ENCODE measurements around the gene ZNF45.
A peak's percentile ranks its signal among the peaks of the same experiment; 100 is the strongest.
"Not testable (repeated sequence)": the region's sequence is repeated elsewhere in the genome, so short reads cannot be mapped to it uniquely, and the experiment has no call there.

Gene ZNF45

DNA sequence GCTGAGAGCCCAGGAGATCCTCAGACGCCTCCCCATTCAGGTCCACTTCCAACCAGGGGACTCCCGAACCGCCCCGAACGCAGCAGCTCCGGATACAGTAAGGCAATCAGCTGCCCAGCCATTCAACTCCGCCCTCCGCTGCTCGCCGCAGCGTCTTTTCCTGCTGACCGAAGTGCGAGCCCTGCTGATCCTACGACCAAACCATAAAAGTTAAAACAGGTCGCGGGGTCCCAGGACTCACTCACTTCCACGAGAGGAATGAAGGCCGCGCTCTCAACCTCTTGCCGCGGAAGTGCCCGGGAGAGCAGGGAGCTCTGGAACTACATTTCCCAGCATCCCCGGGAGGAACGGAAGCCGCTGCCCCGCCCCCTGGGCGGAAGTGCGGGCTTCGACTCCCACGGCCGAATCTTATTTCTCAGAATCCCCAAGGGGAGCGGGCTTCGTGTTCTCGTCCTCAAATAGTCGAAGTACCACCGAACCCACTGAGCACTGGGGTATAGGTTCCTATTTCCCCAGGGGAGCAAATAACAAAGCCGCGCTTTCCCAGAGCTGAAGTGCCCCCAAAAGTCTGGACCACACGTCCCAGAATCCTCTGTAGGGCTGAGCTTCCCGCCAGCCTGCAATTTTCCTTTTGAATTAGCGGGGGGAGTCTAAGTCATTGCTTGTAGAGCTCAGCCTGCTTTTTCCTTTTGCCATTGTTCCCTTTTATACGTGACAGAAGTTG lies at the start of gene ZNF45:
Gene ZNF45 (minus strand): TSS at position 298 of the 724 bp plus-strand sequence. CDS start 13,097 bp downstream, outside the sequence.
- in situ Hi-C loops (cut with MboI; ENCODE audit: low sequenced_read_pairs), result no loop called here
- H3K4me1 ChIP-seq, result peaks cover 5% of the 10 kb centered on the region
- peak; percentile 83 to 93 for DNase-seq (ENCODE audit: low spot score in 2 of 2)
- peaks cover 22% of the 10 kb centered on the region for H3K36me3 ChIP-seq (replicated peaks)
- H3K27me3 ChIP-seq (ENCODE audit: low read depth), result no peaks in the 10 kb centered on the region
- peaks cover 3% of the 10 kb centered on the region for H3K9me3 ChIP-seq
- peak within 1 kb of the TSS; percentile 83 for H3K4me3 ChIP-seq

DNA sequence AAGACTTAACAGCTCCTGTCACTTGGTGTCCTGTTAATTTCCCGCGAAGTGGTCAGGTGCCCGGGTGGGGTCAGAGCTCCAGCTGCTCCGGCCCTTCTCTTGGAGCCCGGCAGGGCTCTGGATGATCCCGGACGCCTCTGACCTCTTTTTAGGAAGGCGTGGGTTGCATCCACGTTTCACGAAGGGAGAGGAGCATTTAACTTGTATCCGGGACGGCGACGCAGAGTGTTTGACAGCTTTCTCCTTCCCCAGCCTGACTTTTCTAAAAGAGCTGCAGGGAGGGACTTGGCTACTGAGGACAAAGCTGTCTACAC lies 49.6 kb upstream of the ZNF45 start:
- no peaks in the 10 kb centered on the region for H3K9me3 ChIP-seq
- in situ Hi-C loops (cut with MboI; ENCODE audit: low sequenced_read_pairs), result no loop called here
- no peaks in the 10 kb centered on the region for H3K36me3 ChIP-seq (replicated peaks)
- DNase-seq (ENCODE audit: low spot score in 2 of 2), result no peak
- H3K27me3 ChIP-seq (ENCODE audit: low read depth), result no peaks in the 10 kb centered on the region
- H3K4me1 ChIP-seq, result no peaks in the 10 kb centered on the region
- peak overlapping the region; percentile 39 for H3K4me3 ChIP-seq

DNA sequence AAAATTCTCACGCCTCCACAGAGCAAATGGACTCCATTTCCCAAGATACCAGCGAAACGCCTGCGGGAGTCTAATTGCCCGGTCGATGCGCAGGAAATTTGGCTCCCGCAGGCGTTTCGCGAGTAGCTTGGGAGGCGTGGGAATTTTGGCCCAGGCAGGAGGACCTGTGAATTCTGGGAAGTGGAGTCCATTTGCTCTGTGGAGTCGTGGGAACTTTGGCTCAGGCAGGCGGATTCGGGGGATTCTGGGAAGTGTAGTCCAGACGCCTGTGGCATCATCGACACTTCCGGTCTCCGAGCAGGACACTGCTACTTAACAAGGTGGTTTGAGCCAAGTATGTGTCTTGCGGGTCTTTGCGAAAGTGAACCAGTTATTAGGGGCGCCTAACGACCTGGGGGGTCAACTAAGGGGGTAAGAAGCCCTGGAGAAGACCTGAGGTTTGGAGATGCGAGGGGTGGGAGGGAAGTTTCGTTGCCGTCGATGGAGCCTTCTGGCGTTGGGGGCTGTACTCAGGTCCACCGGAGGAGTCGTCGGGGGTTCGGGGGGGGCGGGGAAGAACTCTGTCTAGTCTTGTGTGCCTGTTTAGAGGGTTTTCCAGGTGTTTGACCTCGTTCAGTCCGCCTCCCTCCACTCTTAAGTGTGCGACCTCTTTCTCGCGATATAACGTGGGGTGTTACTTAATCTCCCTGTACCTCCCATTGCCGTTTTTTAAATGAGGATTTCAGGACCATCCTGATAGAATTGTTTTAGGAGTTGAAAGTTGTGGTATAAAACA lies 49.0 kb upstream of the ZNF45 start, which contains the start of gene ZNF155:
Gene ZNF155 (plus strand): TSS at position 277 of the 775 bp plus-strand sequence. CDS start 4,356 bp downstream, outside the sequence.
- Histone ChIP-seq H3K36me3 (replicated peaks) (no peaks in the 10 kb centered on the region), H3K9me3 (no peaks in the 10 kb centered on the region), H3K4me3 (peak within 1 kb of the TSS; percentile 39), H3K4me1 (no peaks in the 10 kb centered on the region), H3K27me3 (ENCODE audit: low read depth) (no peaks in the 10 kb centered on the region)
- DNase-seq (ENCODE audit: low spot score in 2 of 2), result peak; percentile 93 to 98
- in situ Hi-C loops (cut with MboI; ENCODE audit: low sequenced_read_pairs), result no loop called here

DNA sequence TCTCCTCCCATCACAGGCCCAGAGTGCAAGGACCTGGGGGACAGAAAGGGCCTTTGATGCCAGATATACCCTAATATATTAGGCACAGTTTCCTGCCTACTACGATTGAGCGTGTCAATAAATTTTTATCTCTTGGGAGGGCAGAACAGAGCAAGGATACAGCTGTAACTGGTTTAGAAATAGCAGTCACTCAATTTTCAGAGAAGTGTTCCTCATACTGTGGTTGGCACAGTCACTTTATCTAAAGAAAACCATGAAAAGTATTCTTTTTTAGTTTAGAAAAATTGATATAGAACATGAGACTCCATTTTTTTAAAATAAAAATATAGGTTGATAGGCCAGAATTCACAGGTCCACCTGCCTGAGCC lies 48.4 kb upstream of the ZNF45 start:
- Histone ChIP-seq H3K4me1 (no peaks in the 10 kb centered on the region), H3K36me3 (replicated peaks) (no peaks in the 10 kb centered on the region), H3K4me3 (peak overlapping the region; percentile 39; the same call in 1 of the 2 replicates), H3K9me3 (no peaks in the 10 kb centered on the region), H3K27me3 (ENCODE audit: low read depth) (no peaks in the 10 kb centered on the region)
- in situ Hi-C loops (cut with MboI; ENCODE audit: low sequenced_read_pairs), result no loop called here
- DNase-seq (ENCODE audit: low spot score in 2 of 2), result no peak

DNA sequence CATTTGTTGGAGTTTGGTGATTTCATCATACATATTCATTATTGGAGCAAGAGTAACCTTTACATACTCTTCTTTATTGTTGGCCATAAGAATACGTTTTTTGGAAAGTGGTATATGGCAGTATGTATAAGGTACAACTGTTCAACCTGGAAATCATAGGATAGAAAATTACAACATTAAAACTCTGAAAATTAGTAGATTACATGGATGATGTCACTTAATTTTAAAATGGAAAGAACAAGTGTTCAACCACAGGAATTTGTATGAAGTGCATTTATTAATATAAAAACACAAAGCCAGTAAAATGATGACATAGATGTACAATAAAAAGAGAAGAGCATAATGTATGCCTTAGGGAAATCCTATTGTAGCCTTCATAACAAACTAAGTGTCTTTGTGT lies 41.6 kb upstream of the ZNF45 start:
- Histone ChIP-seq H3K36me3 (replicated peaks) (no peaks in the 10 kb centered on the region), H3K4me3 (no peak overlapping the region)
- in situ Hi-C loops (cut with MboI; ENCODE audit: low sequenced_read_pairs), result no loop called here

DNA sequence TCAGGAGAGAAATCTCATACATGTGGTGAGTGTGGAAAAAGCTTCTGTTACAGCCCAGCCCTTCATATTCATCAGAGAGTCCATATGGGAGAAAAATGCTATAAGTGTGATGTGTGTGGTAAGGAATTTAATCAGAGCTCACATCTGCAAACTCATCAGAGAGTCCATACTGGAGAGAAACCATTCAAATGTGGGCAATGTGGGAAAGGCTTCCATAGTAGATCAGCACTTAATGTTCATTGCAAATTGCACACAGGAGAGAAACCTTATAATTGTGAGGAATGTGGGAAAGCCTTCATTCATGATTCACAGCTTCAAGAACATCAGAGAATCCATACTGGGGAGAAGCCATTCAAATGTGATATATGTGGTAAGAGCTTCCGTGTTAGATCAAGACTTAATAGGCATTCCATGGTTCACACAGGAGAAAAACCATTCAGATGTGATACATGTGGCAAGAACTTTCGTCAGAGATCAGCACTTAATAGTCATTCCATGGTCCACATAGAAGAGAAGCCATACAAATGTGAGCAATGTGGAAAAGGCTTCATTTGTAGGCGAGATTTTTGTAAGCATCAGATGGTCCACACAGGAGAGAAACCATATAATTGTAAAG lies 31.1 kb upstream of the ZNF45 start:
- H3K9me3 ChIP-seq, result peaks cover 23% of the 10 kb centered on the region
- in situ Hi-C loops (cut with MboI; ENCODE audit: low sequenced_read_pairs), result no loop called here
- H3K4me3 ChIP-seq, result no peak overlapping the region
- no peaks in the 10 kb centered on the region for H3K4me1 ChIP-seq
- no peaks in the 10 kb centered on the region for H3K27me3 ChIP-seq (ENCODE audit: low read depth)
- H3K36me3 ChIP-seq (replicated peaks), result peaks cover 37% of the 10 kb centered on the region
- DNase-seq (ENCODE audit: low spot score in 2 of 2), result no peak

More for the DNA sequence above, 41.6 kb upstream of the ZNF45 start:
- DNase-seq (ENCODE audit: low spot score in 2 of 2), result no peak
- H3K9me3 ChIP-seq, result peaks cover 8% of the 10 kb centered on the region; the same call in 1 of the 2 replicates
- no peaks in the 10 kb centered on the region for H3K4me1 ChIP-seq
- no peaks in the 10 kb centered on the region for H3K27me3 ChIP-seq (ENCODE audit: low read depth)

DNA sequence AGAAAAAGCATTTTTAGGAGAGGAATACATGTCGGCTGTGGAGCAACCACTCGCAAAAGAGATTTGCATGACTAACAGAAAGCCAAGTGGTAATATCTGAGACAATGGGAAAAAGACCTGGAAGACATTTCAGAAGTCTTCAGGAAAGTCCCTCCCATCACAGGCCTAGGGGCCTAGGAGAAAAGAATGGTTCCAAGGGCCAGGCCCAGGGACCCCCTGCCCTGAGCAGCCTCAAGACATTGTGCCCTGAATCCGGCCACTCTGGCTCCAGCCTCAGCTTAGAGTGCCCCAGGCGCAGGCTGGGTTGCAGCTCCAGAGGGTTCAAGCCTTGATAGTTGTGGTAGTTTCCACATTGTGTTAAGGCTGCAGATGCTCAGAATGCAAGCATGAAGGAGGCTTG lies 25.3 kb upstream of the ZNF45 start:
- in situ Hi-C loops (cut with MboI; ENCODE audit: low sequenced_read_pairs), result no loop called here
- Histone ChIP-seq H3K4me1 (no peaks in the 10 kb centered on the region), H3K27me3 (ENCODE audit: low read depth) (no peaks in the 10 kb centered on the region), H3K4me3 (no peak overlapping the region), H3K36me3 (replicated peaks) (peaks cover 15% of the 10 kb centered on the region), H3K9me3 (peaks cover 12% of the 10 kb centered on the region)
- DNase-seq (ENCODE audit: low spot score in 2 of 2), result no peak

DNA sequence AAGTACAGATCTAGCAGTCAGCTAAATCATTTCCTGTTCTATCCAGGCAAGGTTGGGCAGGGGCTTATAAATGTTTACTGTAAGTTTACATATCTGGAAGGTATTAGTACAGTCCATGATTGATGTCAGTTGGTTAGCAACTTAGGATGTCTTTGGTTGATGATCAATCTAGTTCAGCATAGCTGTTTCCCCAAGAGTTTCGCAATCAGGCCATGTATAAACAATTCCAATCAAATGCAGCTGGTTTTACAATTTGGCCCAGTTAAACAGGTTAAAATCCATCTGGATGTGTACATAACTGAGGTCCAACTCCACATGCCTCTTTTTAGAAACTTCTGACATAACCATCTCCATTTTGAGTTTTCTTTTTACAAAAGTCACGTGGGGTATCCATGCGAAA lies 22.8 kb upstream of the ZNF45 start:
- H3K4me3 ChIP-seq, result no peak overlapping the region
- no peaks in the 10 kb centered on the region for H3K27me3 ChIP-seq (ENCODE audit: low read depth)
- peaks cover 5% of the 10 kb centered on the region; the same call in 1 of the 2 replicates for H3K9me3 ChIP-seq
- in situ Hi-C loops (cut with MboI; ENCODE audit: low sequenced_read_pairs), result no loop called here
- no peaks in the 10 kb centered on the region for H3K4me1 ChIP-seq
- H3K36me3 ChIP-seq (replicated peaks), result no peaks in the 10 kb centered on the region
- no peak for DNase-seq (ENCODE audit: low spot score in 2 of 2)

DNA sequence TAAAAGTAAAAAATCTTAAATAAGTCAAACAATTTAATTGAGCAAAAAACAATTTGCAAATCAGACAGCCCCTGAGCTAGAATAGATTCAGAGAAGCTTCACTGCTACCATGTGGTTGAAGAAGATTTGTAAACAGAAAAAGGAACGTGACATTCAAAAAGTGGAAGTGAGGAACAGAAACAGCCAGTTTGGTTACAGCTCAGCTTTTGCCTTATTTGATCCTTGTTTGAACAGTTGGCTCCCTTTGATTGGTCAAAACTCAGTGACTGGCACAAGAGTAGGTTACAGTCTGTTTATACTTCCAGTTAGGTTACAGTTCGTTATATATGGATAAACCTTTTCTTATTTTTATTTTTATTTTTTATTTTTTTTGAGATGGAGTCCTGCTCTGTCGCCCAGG lies 21.7 kb upstream of the ZNF45 start:
- no peaks in the 10 kb centered on the region for H3K4me1 ChIP-seq
- H3K9me3 ChIP-seq, result peaks cover 5% of the 10 kb centered on the region; the same call in 1 of the 2 replicates
- H3K4me3 ChIP-seq, result no peak overlapping the region
- no peaks in the 10 kb centered on the region for H3K36me3 ChIP-seq (replicated peaks)
- in situ Hi-C loops (cut with MboI; ENCODE audit: low sequenced_read_pairs), result no loop called here
- DNase-seq (ENCODE audit: low spot score in 2 of 2), result no peak
- H3K27me3 ChIP-seq (ENCODE audit: low read depth), result no peaks in the 10 kb centered on the region

DNA sequence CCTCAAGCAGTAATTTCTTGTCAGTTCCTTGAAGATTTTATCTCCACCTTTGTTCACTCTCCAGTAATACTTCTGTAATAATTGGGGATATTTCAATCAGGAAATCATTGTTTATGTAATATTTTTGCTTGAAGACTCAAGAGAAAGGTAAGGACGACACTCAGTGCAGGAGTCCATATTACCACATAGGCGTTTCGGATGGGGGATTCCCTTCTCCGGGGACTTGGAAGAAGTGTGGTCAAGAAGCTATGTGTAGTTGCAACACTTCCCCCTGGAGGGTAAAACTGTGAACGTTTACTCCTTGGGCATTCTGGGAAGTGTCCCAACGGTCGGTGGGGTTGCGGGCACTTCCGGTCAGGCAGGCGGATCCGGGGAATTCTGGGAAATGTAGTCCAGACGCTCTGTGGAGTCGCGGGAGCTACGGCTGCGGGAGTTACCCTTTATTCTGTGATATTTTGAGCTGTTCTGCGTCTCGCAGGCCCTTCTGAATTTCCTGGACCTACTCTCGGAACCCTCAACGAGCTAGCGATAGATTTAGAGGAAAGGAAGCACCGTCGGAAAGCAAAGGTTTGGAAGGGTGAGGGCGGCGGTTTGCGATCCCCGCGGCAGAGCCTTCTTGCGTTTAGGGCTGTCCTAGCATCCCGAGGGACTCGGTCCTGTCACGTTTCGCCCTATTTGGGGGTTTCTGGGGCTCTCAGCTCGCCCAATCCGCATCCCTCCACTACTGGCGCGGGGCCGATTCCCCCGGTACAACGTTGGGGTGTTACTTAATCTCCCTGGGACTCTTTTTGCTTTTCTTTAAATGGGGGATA lies 16.0 kb upstream of the ZNF45 start, which contains the start of gene ZNF221:
Gene ZNF221 (plus strand): TSS at position 395 of the 812 bp plus-strand sequence. CDS start 11,499 bp downstream, outside the sequence.
- in situ Hi-C loops (cut with MboI; ENCODE audit: low sequenced_read_pairs), result no loop called here
- H3K4me1 ChIP-seq, result no peaks in the 10 kb centered on the region; the same call in 1 of the 2 replicates
- peak; percentile 93 to 97 for DNase-seq (ENCODE audit: low spot score in 2 of 2)
- H3K4me3 ChIP-seq, result peak within 1 kb of the TSS; percentile 63
- no peaks in the 10 kb centered on the region for H3K27me3 ChIP-seq (ENCODE audit: low read depth)
- no peaks in the 10 kb centered on the region for H3K36me3 ChIP-seq (replicated peaks)
- peaks cover 4% of the 10 kb centered on the region for H3K9me3 ChIP-seq

DNA sequence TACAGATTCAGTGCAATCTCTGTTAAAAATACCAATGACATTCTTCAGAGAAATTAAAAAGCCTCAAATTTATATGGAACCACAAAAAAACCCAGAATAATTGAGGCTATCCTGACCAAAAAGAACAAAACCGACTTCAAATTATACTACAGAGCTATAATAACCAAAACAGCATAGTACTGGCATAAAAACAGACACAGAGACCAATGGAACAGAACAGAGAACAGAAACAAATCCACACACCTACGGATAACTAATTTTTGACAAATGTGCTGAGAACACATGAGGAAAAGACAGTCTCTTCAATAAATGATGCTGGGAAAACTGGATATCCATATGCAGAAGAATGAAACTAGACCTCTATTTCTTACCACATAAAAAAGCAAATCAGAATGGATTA lies 14.7 kb upstream of the ZNF45 start:
- H3K4me1 ChIP-seq; in situ Hi-C loops (cut with MboI; ENCODE audit: low sequenced_read_pairs): not testable (repeated sequence)

DNA sequence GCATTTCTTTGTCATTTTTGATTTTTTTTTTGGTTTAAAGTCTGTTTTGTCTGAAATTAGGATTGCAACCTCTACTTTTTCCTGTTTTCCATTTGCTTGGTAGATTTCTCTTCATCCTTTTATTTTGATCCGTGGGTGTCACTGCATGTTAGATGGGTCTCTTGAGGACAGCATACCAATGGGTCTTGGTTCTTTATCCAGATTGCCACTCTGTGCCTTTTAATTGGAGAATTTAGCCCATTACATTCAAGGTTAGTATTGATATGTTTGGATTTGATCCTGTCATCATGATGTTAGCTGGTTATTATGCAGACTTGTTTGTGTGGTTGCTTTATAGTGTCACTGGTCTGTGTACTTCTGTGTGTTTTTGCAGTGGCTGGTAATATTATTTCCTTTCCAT lies 12.3 kb upstream of the ZNF45 start:
- H3K4me1 ChIP-seq; DNase-seq (ENCODE audit: low spot score in 2 of 2); H3K9me3 ChIP-seq; H3K36me3 ChIP-seq (replicated peaks); H3K4me3 ChIP-seq; in situ Hi-C loops (cut with MboI; ENCODE audit: low sequenced_read_pairs); H3K27me3 ChIP-seq (ENCODE audit: low read depth): not testable (repeated sequence)

More for the DNA sequence above, 14.7 kb upstream of the ZNF45 start:
- H3K27me3 ChIP-seq (ENCODE audit: low read depth); H3K9me3 ChIP-seq; H3K4me3 ChIP-seq; H3K36me3 ChIP-seq (replicated peaks); DNase-seq (ENCODE audit: low spot score in 2 of 2): not testable (repeated sequence)

DNA sequence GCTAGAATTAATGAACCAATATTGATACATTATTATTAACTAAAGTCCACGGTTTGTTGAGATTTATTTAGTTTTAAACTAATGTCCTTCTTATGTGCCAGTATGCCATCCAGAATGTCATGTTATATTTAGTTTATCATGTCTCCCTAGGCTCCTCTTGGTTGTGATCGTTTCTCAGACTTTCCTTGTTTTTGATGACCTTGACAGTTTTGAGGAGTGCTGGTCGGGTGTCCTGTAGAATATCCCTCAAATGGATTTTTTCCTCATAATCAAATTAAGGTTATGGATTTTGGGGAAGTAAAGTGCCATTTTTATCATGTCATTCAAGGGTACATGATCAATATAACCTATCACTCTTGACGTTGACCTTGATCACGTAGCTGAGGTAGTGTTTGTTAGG lies 6.1 kb upstream of the ZNF45 start:
- no peaks in the 10 kb centered on the region for H3K4me1 ChIP-seq
- H3K4me3 ChIP-seq, result no peak overlapping the region
- in situ Hi-C loops (cut with MboI; ENCODE audit: low sequenced_read_pairs), result no loop called here
- peaks cover 3% of the 10 kb centered on the region for H3K9me3 ChIP-seq
- H3K36me3 ChIP-seq (replicated peaks), result no peaks in the 10 kb centered on the region
- no peak for DNase-seq (ENCODE audit: low spot score in 2 of 2)
- H3K27me3 ChIP-seq (ENCODE audit: low read depth), result peaks cover 5% of the 10 kb centered on the region; the same call in 1 of the 2 replicates
